Stomach (tissue), 9 donors: Measurements from ENCODE around the gene IL17REL. TPM values are rescaled to one million over a fixed set of nuclear protein-coding genes. Genes with fewer than 3 reads are reported as not detected.

ENCODE experiments used
- DNase-seq, 2 donors: peaks; one replicate each; pipeline versions ENCODE4 v3.0.0 to v3.0.0-alpha.2; 2013 to 2019
- H3K27ac ChIP-seq, 5 donors: fragments of 200-600 bp in 4 of 5; sonication (generic) in 4 of 5; one replicate each; pipeline ENCODE4 v1.5.1; 2013 to 2019; ENCODE audit warnings: mild to moderate bottlenecking in 1 of 5, moderate library complexity in 1 of 5
- H3K27me3 ChIP-seq, 3 donors: fragments of 200-600 bp; sonication (generic); one replicate each; pipeline ENCODE4 v1.5.1; 2017 to 2019; ENCODE audit warnings: mixed run types in 1 of 3
- H3K36me3 ChIP-seq, 4 donors: fragments of 200-600 bp; sonication (generic); 1 replicate in 3 of 4; 2 replicates in 1 of 4; pipeline ENCODE4 v1.5.1; 2016 to 2019
- H3K4me1 ChIP-seq, 4 donors: fragments of 200-600 bp; sonication (generic); one replicate each; pipeline ENCODE4 v1.5.1; 2016 to 2019
- H3K4me3 ChIP-seq, 4 donors: fragments of 200-600 bp; sonication (generic) in 3 of 4; one replicate each; pipeline ENCODE4 v1.5.1; 2016 to 2019; ENCODE audit warnings: mild to moderate bottlenecking in 1 of 4
- H3K9me3 ChIP-seq, 4 donors: fragments of 200-600 bp; sonication (generic); one replicate each; pipeline ENCODE4 v1.5.1; 2016 to 2019
- CTCF ChIP-seq, 7 experiments: fragments of 450-650 bp in 4 of 7; fragments of 200-600 bp in 3 of 7; sonication (generic) in 3 of 7; IDR thresholded peaks; one replicate each; pipeline ENCODE4 v1.5.1; 2016 to 2019; ENCODE audit warnings: antibody characterized with exemption in 7 of 7, control low read depth in 2 of 7, mild to moderate bottlenecking in 1 of 7
- EP300 ChIP-seq: sonication (generic); formaldehyde crosslinking; IDR thresholded peaks from one replicate; pipeline ENCODE4 v1.6.1; 2017; ENCODE audit warnings: antibody characterized with exemption
- POLR2A ChIP-seq, 4 donors: fragments of 450-650 bp; IDR thresholded peaks; one replicate each; pipeline ENCODE4 v1.6.1; 2016; ENCODE audit warnings: antibody characterized with exemption in 4 of 4, control low read depth in 2 of 4, mild to moderate bottlenecking in 1 of 4, moderate library complexity in 1 of 4
- POLR2AphosphoS5 ChIP-seq, 3 donors: sonication (generic); formaldehyde crosslinking; IDR thresholded peaks; one replicate each; pipeline ENCODE4 v1.6.1; 2016; ENCODE audit warnings: antibody characterized with exemption in 3 of 3
- WGBS, 5 donors: extraction: QIAGEN DNeasy Blood & Tissue Kit in 3 of 5; methylation state at CpG; one replicate each; pipeline versions ENCODE4 v1.1.5 to v1.1.7; 2013 to 2018; 5-methylcytosine and 5-hydroxymethylcytosine counted together
- intact Hi-C: fragments of 100-400 bp; cut with DNase I; formaldehyde crosslinking; loops from one replicate; pipeline ENCODE4 v1.15.1; 2023; ENCODE audit warnings: low total_unique reads
- polyA plus RNA-seq, 3 donors: library from polyadenylated mRNA; stranded (reverse); fragments of 200-250 nt; gene quantifications; one replicate each; pipeline ENCODE4 v1.2.3, GENCODE V29; 2013
- total RNA-seq, 5 donors: library from RNA; depleted of rRNA; stranded (reverse); fragments of >200 nt; gene quantifications; one replicate each; pipeline versions ENCODE4 v1.1.0 to v1.2.3, GENCODE V29; 2014 to 2016
- donor health status: healthy with polysubstance abuse.
- donor health status: Bipolar disorder and iron deficiency.
- donor health status: healthy.

Gene IL17REL
- total and polyA plus RNA-seq, 8 donors, result 0.03 to 1.2 (median 0.89) TPM; not detected in 4

GRCh38 chr22:50032941-50033601 lies 20.5 kb upstream of the IL17REL start:
- Histone ChIP-seq H3K27ac (no peak overlapping the region), H3K36me3 (no peaks in the 10 kb centered on the region), H3K27me3 (peaks cover 0 to 69% (median 17%) of the 10 kb centered on the region in 3 donors), H3K4me3 (no peak overlapping the region), H3K4me1 (peaks cover 6 to 14% (median 13%) of the 10 kb centered on the region in 4 donors), H3K9me3 (no peaks in the 10 kb centered on the region)
- no peak for TF ChIP-seq POLR2AphosphoS5 (IDR thresholded peaks at IDR 0.05)
- no peak for TF ChIP-seq POLR2A (IDR thresholded peaks at IDR 0.05)
- no peak for TF ChIP-seq EP300
- no peak for TF ChIP-seq CTCF (IDR thresholded peaks at IDR 0.05)
- no peak for DNase-seq
- 80 to 86% (median 85%) methylated on average over 13 to 23 of the region's 23 CpGs for WGBS, 5 donors
- intact Hi-C loops, result no loop called here

- WGBS, 5 donors, result 77 to 80% (median 79%) methylated on average over 15 to 24 of the region's 24 CpGs
These were observed 19.7 kb upstream of the IL17REL start for GRCh38 chr22:50032109-50032871.

GRCh38 chr22:50031189-50032091 lies 18.9 kb upstream of the IL17REL start:
- no peaks in the 10 kb centered on the region for H3K9me3 ChIP-seq
- peaks cover 0 to 83% (median 17%) of the 10 kb centered on the region in 3 donors for H3K27me3 ChIP-seq
- H3K36me3 ChIP-seq, result no peaks in the 10 kb centered on the region
- no peak for DNase-seq
- H3K4me3 ChIP-seq, result no peak overlapping the region
- intact Hi-C loops, result loop anchor here (2.0 kb wide), 1 partner anchor 103 kb away; no protein-coding TSS in a partner anchor
- TF ChIP-seq POLR2A (IDR thresholded peaks at IDR 0.05), result no peak
- no peak for TF ChIP-seq POLR2AphosphoS5 (IDR thresholded peaks at IDR 0.05)
- no peak for TF ChIP-seq EP300
- TF ChIP-seq CTCF (IDR thresholded peaks at IDR 0.05), result no peak
- H3K4me1 ChIP-seq, result peaks cover 6 to 29% (median 23%) of the 10 kb centered on the region in 4 donors
- WGBS, 5 donors, result 87 to 92% (median 88%) methylated on average over 30 to 49 of the region's 49 CpGs
- H3K27ac ChIP-seq, result no peak overlapping the region

More at GRCh38 chr22:50032109-50032871, 19.7 kb upstream of the IL17REL start:
- Histone ChIP-seq H3K4me1 (peaks cover 6 to 22% (median 17%) of the 10 kb centered on the region in 4 donors), H3K9me3 (no peaks in the 10 kb centered on the region), H3K4me3 (no peak overlapping the region), H3K27me3 (peaks cover 0 to 76% (median 17%) of the 10 kb centered on the region in 3 donors), H3K27ac (no peak overlapping the region), H3K36me3 (no peaks in the 10 kb centered on the region)
- TF ChIP-seq POLR2A (IDR thresholded peaks at IDR 0.05) (no peak), EP300 (no peak), POLR2AphosphoS5 (IDR thresholded peaks at IDR 0.05) (no peak), CTCF (IDR thresholded peaks at IDR 0.05) (no peak)
- intact Hi-C loops, result no loop called here
- no peak for DNase-seq
